Measurements from ENCODE around the gene TLCD3B. TPM values are rescaled to one million over a fixed set of nuclear protein-coding genes. Genes with fewer than 3 reads are reported as not detected.
"Not testable (repeated sequence)": the region's sequence is repeated elsewhere in the genome, so short reads cannot be mapped to it uniquely, and the experiment has no call there.

The TLCD3B gene
- total RNA-seq, 1 donor, result 0.54 TPM

DNA sequence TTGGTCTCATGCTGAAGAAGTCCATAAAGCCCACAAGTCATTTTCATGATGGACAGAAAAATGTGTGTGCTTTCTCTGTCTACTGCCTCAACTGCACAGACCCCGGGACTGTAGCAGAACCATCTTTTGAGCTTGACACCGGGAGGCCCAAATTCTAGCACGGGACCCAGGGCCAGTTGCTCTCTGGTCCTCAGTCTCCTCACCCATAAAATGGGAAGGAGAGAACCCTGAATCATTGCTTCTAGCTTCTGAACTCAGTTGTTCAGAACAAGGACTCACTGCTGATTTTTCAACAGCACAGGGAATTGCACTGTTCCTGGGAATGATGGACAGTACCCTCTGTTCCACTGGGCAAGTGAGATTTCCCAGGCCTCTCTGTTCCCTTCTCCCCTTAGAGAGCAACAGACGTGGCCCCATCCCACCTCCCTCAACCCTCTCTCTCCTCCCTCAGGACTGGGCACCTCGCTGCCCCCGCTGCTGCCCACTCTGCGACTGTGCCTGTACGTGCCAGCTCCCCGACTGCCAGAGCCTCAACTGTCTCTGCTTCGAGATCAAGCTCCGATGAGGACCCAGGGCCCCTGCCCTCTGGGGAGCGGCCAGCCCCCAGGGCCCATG is 32.3 kb upstream of the TLCD3B start:
- no peak for DNase-seq (ENCODE audit: low read depth in 2 of 3, low spot score in 2 of 3)

DNA sequence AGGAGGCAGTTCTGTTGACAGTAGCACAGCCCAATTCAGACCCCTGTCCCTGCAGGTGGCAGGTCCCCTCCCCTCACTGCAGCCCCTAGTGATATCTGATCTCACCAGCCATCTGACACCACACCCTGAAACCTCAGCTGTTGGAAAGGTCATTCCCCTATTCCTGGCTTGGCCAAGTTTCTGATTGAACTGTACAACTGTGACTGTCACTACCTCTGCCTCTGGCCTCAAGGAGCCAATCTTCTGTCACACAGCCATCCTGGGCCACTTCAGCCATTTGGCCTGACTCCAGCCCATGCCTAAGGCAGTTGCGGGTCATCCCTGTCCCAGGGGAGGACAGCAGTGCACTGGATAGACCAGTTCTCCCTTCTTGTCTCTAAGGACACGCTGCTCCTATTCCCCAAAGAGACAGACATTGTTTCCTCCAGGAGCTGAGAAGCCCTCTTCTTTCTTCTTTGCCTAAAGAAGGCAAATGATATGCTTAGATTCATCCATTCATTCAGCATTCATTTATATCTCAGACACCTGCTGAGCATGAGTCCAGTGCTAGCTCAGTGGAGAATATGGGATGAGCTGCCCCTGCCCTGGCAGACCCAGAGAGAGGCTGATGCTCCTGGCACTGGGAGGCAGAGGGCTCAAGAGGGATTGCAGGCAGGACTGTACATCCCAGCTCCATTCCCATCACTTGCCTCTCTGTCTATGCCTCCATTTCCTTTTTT is 29.9 kb upstream of the TLCD3B start:
- no peak for DNase-seq (ENCODE audit: low read depth in 2 of 3, low spot score in 2 of 3)

DNA sequence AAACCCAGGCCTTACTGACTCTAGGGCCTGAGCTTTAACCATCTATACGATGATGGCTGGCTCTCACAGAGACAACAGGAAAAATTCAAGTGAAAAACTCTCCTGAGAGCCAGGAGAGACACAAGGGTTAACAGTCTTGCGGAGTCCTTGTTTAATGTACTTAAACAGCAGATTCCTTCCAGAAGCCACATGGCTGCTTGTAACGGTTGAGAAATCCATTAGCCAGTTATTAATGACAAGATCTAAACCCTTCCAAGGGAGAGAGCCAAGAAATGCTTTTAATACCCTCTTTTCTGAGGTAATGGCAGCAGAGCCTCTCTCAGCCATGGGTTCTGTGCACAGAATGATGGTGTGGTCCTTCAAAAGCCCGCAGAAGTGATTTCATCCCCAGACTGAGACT is 29.3 kb upstream of the TLCD3B start:
- no peak for DNase-seq (ENCODE audit: low read depth in 2 of 3, low spot score in 2 of 3)

DNA sequence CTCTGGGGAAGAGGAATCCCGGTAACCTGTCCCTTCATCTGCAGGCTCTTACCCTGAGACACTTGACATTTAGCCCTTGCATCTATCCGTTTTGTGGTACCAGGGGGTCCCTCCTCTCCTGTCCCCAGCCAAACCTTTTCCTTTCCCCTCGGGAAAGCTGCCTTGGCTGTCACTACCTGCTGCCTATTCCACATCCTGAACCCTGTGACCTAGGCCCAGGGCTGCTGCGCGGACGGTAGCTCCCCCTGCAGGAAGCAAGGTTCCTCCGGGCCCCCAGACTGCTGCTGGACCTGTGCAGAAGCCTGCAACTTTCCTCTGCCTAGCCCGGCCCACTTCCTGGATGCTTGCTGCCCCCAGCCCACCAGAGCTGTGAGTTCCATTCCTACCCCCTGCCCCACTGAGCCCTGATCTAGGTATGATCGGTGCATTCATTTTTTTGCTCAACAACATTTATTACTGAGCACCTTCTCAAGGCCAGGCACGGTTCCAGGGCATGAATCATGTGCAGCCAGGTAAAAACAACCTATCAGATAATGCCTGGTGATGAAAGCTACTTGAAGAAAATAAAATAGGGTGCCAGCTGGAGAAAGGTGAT is 24.0 kb upstream of the TLCD3B start:
- DNase-seq (ENCODE audit: low read depth in 2 of 3, low spot score in 2 of 3), result peak in 1 of 3 donors; percentile 52

DNA sequence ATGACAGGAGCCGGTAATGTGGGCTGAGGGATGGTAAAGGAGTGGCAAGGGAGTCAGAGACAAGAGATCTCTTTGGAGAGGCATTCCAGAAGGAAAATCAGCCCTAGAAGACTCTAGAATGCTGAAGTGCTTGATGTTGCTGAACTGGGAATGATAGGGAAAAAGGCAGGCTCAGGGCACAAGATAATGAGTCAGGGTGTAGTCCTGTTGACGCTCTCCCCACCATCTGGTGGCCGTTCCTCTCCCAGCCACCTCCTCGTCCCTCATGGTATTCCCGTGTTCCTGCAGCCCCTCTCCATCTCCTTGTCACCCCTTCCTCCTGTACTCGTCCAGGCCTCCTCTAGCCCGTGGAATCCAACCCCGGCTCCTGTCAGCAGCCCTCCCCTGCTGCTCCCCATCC is 23.4 kb upstream of the TLCD3B start:
- no peak for DNase-seq (ENCODE audit: low read depth in 2 of 3, low spot score in 2 of 3)

DNA sequence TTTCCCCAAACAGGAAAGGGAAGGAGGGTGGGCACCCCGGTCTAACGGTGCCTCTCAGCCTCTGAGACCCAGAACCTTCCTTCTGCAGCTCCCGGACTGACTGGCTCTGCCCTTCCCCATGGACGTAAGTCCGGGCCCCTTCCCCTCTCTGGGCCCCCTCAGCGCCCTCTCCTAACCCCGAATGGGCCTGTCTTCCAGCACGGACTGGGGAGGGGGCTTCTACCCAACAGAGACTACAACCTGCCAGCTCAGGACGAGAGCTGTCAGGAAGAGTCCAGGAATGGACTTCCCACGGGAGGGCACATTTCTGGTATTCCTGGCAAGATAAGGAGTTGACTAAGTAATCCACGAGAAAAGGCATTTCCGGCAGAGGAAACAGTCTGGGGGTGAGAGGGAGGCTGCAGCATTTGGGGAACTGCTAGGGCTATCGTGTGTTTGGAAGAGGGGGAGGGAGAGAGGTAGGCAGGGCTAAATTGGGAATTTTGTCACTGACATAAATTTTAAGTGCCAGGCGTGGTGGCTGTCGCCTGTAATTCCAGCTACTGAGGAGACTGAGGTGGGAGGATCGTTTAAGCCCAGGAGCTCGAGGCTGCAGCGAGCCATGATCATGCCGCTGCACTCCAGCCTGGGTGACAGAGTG is 22.4 kb upstream of the TLCD3B start:
- no peak for DNase-seq (ENCODE audit: low read depth in 2 of 3, low spot score in 2 of 3)

DNA sequence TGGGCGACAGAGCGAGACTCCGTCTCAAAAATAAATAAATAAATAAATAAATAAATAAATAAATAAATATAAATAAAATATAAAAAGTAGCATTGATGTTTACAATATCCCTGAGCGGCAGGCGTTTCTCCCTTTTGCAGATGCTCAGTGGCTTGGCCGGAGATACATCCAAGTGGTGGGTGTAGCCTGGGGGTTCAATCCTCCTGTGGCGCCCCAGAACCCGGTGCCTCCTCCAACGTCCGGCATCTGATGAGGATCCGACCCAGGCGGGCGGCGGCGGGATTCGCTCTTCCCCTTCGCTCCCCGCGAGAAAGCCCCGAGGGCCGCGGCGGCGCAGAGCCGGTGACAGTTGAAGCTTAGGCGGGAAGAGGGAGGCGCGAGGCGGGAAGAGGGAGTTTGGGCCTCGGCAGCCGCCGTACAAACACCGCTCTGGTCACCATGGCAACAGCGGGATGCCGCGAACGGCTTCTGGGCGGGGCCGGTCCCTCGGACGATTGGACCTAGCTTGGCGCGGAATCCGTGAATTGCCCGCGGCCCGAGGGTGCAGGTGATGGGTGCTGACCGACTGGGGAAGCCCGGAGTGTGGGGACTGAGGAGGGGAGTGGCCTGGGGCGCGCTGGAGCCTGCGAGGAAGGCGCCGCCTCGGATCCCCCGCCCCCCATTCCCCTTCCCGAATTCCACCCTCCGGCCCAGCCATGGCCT is 21.8 kb upstream of the TLCD3B start:
- peak; percentile 77 to 85 (median 82) for DNase-seq (ENCODE audit: low read depth in 2 of 3, low spot score in 2 of 3)

DNA sequence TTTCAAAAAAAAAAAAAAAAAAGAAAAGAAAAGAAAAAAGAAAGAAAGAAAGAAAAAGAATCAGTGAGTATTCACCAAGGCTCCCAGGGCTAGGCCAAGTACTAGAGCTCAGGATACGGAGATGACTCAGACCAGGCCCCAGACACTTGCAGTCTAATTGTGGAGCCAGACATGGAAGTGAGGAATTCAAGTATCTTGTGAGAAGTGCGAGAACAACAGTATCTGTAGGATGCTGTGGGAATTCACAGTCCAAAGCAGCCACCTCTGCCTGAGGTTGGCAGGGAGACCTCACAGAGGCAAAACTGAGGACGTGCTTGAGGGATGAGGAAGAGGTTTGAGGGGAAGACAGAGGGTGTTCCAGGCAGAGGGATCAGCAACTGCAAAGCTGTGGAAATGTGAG is 20.4 kb upstream of the TLCD3B start:
- DNase-seq (ENCODE audit: low read depth in 2 of 3, low spot score in 2 of 3), result no peak

DNA sequence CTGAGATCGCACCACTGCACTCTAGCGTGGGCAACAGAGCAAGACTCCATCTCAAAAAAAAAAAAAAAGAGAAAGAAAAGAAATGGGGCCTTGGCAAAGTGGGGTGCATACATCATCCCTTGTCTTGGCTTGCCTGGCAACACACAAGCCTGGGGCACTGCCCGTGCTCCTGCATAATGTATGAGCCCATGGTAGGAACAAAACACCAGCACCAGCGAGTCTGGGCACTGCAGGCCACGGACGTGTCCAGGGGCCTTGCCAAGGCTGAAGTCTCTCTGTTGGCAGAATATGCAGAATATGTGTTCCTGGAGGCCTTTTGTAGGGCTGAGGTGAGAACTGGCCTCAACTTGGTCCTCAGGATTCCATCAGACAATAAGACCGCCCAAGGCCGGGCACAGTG is 18.8 kb upstream of the TLCD3B start:
- no peak for DNase-seq (ENCODE audit: low read depth in 2 of 3, low spot score in 2 of 3)

DNA sequence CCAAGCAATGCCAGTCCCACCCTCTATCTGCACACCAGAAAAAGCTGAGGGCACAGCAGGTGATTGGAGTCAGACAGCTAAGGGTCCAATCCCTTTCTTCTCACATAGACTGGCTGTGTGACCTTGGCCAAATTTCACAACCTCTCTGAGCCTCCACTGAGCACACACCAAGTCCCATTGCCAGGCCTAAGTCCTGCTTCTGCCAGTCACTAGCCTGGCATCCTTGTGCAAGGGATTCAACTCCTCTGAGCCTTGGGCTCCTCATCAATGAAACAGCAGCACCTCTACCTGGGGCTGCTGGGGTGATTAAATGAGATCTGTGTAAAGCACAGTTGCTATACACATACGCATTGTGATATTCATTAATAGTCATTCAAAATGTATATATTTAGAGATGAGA is 15.5 kb upstream of the TLCD3B start:
- DNase-seq (ENCODE audit: low read depth in 2 of 3, low spot score in 2 of 3), result no peak

DNA sequence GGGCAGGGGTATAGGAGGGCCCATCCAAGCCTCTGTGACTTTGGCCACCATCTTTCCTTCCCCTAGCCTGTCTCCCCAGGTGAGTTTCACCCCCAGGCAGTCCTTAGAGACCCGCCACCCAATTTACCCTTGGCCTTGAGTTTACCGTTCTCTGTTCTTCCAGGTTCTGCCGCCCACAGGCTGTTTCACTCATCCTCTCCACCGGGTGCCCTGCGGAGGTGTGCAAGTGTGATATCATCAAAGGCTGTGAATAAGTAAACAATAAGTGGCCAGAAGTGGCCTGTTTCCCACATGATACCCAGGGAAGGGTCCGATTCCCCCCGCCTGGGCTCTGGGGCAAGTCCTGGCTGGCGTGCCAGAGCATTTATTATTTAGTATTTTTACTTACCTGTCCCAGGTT is 15.1 kb upstream of the TLCD3B start:
- no peak for DNase-seq (ENCODE audit: low read depth in 2 of 3, low spot score in 2 of 3)

DNA sequence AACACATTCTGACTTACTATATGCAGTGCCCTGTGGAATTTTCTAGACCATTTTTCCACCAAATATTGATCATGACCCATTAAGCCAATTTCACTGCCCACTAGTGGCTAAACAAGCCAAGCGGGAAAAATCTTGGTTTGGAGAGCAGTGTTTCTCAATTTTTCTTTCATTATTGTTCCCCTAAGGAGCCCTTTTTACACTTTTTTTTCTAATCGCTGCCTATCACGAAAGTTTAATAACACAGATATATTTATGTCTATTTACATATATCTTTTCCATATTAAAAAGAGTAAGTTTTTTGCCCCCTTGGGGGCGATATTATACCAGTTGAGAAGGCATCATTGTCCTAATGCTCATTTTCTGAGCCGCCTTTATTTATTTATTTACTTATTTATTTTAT is 10.8 kb upstream of the TLCD3B start:
- peak in 1 of 3 donors; percentile 75 for DNase-seq (ENCODE audit: low read depth in 2 of 3, low spot score in 2 of 3)

DNA sequence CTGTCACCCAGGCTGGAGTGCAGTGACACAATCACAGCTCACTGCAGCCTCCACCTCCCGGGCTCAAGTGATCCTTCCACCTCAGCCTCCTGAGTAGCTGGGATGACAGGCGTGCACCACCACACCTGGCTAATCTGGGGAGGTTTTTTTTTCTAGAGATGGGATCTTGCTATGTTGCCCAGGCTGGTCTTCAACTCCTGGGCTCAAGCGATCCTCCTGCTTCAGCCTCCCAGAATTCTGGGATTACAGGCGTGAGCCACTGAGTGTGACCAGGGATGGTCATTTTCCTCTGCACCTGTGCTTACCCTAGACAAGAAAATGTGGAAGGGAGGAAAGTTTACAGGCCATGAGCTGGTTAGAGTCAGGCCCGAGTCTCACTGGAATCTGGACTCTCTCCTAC is 9.6 kb upstream of the TLCD3B start:
- not testable (repeated sequence) for DNase-seq (ENCODE audit: low read depth in 2 of 3, low spot score in 2 of 3)

DNA sequence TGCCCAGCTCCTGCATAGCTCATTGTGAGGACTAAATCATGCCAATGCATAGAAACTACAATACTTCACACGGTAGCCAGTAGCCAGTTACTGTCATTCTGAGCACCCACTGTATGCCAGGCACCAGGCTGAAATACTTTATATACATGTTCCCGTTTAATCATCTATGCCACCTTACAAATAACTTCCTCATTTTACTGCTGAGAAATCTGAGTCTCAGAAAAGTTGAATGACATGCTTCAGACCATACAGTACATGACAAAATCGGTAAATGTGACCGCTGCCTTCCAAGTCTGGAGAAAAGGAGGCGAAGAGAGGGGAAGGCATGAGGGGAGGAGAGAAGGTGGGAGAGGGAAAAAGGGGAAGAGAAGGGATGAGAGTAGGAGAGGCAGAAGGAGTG is 9.2 kb upstream of the TLCD3B start:
- peak in 1 of 3 donors; percentile 68 for DNase-seq (ENCODE audit: low read depth in 2 of 3, low spot score in 2 of 3)

DNA sequence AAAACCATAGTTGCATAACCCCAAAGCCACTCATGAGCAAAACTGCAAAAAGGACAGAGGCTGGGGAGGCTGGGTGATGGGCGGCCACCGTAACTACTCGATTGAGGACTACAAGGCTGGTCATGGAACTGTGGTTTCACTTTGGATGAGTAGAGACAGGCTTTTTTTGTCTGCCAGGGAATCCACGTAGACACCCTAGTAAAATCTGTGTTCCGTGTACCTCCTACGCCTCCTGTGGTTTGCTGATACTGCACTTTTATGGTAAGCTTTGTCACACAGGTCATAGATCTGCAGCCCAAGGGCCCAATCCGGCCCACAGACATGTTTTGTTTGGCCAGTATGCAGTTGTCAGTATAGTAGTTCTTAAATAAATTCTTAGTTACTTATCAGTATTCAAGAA is 2.2 kb upstream of the TLCD3B start:
- no peak for DNase-seq (ENCODE audit: low read depth in 2 of 3, low spot score in 2 of 3)

DNA sequence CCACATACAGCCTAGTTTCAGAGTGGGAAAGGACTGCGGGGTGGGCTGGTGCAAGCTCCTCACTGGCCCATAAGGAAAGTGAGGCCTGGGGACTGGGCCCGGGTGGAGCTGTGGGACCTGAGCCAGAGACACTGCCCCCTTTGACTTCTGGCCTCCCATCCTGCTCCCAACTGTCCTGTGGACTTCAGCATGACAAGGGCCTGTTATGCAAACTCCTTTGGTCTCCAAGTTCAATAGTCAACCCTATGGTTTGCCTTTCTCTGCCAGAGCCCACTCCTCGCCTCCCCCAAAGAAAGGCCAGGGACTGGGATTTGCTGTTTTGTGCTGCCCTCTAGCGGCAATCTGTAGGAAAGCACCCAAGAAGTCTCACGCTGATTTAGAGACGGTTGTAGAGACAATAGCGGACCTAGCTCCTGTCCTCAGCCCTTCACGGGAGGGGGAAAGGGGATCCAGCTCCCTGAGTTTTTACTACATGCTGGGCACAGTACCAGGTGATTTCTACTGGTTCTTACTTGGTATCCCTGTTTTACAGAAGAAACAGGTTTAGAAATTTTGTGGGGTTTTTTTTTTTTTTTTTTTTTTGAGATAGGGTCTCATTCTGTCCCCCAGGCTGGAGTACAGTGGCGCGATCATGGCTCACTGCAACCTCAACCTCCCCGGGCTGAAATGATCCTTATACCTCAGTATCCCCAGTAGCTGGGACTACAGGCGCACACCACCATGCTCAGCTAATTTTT is 1.2 kb upstream of the TLCD3B start:
- DNase-seq (ENCODE audit: low read depth in 2 of 3, low spot score in 2 of 3), result peak; percentile 47 to 82 (median 67)

DNA sequence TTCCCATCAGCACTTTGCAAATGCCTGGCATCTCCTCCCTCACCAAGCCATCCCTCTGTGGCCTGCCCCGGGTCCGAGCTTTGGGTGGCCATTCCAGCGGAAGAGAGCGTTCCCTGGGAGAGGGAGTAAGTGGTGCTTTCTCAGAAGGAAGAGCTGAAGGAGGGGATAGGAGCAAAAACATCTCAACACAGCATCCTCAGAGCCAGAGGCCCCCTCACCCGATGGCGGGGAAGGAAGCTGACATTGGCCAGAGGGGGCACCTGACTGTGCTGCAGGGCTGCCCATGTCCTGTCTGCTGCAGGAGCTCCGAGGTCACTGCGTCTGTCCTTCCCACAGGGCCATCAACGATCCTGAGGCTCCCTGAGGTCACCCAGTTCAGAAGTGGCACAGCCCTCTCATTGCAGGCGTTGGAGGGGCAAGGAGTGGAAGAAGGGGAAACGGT is 427 bp upstream of the TLCD3B start:
- DNase-seq (ENCODE audit: low read depth in 2 of 3, low spot score in 2 of 3), result no peak

DNA sequence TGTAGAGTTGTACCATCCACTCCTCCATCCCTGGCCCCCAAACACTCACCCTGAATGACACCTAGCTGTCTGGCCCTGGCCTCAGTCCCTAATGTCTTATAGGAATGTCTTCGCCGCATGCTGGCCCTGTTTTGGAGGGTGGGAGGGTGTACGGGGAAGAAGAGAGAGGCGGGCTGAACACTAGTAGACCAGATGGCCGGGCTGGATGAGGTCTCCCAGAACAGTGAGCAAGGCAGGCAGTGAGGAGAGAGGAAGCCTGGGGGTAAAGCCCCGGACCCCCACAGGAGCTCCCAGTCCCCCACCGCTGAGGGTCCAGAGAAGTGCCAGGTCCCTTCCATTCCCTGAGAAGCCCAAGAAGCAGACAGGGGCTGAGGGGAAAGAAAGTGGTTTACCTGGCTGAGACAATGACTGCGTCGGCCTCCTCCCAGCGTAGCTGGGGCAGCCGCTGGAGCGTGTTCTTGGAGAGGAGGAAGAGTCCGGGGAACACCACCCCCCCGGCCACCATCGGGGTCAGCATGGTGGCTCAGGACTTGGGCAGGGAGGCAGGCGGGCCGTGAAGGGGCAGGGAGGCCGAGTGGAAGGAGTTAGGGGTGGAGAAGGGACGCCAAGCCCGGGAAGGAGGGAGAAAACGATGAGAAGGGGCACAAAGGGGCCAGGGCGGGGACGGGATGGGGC is 923 bp downstream of the TLCD3B start:
- DNase-seq (ENCODE audit: low read depth in 2 of 3, low spot score in 2 of 3), result no peak

DNA sequence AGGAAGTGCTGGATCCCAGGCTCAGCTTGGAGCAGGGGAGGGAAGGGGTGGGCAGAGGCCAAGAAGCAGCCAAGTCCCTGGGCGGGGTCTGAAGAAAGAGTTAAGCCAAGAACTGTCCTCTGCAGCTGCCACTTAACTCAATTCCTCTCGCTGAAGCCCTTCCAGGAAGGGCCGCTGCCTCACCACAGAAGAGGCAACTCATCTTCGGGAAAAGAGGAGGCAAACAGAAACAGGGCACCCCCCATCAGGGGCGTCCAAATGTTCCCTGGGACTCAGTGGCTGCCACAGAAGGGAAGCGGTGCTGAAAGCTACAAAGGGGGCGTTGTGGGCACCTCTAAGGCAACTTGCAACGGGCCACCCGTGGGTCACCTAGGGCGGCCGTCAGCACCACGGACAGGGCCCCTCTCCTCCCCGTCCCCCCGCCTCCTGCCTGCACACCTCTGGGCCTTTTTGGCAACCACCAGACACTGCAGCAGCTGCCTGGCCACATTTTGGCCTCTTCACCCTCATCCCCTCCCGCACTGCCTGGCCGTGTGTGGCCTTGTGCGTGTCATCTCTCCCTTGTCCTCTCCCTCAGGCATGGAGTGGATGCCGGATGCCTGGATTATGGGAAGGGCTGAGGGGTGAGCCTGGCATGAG is 2.5 kb downstream of the TLCD3B start:
- DNase-seq (ENCODE audit: low read depth in 2 of 3, low spot score in 2 of 3), result peak in 1 of 3 donors; percentile 59
